ENCODE measurements around the gene NTNG1. TPM values are rescaled to one million over a fixed set of nuclear protein-coding genes. Genes with fewer than 3 reads are reported as not detected.

The NTNG1 gene
- total RNA-seq, 1 donor from 2014 or later, result 0.79 TPM

GRCh38 chr1:107363154-107363553 is 222.3 kb downstream of the NTNG1 start:
- Mint-ChIP-seq H3K36me3 (no peaks in the 10 kb centered on the region), H3K4me3 (no peak overlapping the region), H3K27ac (no peak overlapping the region), H3K27me3 (ENCODE audit: insufficient read depth, low read depth) (no peaks in the 10 kb centered on the region), H3K4me1 (peaks cover 15% of the 10 kb centered on the region), H3K9me3 (no peaks in the 10 kb centered on the region)
- Histone ChIP-seq H3K4me2 (no peak overlapping the region), H2AFZ (replicated peaks) (no peak overlapping the region), H3K4me3 (no peak overlapping the region), H3K79me2 (ENCODE audit: low read depth) (no peaks in the 10 kb centered on the region), H3K9ac (no peak overlapping the region), H3K9me3 (ENCODE audit: low read depth) (no peaks in the 10 kb centered on the region), H3K36me3 (no peaks in the 10 kb centered on the region), H4K20me1 (ENCODE audit: low read depth) (no peaks in the 10 kb centered on the region), H3K27me3 (no peaks in the 10 kb centered on the region), H3K27ac (no peak overlapping the region), H3K4me1 (peaks cover 5% of the 10 kb centered on the region), H3F3A (ENCODE audit: low read depth) (no peaks in the 10 kb centered on the region)
- TF ChIP-seq EZH2 (IDR thresholded peaks at IDR 0.05) (no peak), CTCF (IDR thresholded peaks at IDR 0.05) (no peak), EZH2phosphoT487 (IDR thresholded peaks at IDR 0.05) (no peak)
- no peak for DNase-seq (ENCODE audit: low spot score)

GRCh38 chr1:107365527-107366240 is 224.8 kb downstream of the NTNG1 start:
- no peaks in the 10 kb centered on the region for H3K4me1 ChIP-seq
- no peak overlapping the region for H3K9ac ChIP-seq
- H3K9me3 ChIP-seq (ENCODE audit: low read depth), result no peaks in the 10 kb centered on the region
- no peaks in the 10 kb centered on the region for H4K20me1 ChIP-seq (ENCODE audit: low read depth)
- H3K27me3 ChIP-seq, result no peaks in the 10 kb centered on the region
- no peak overlapping the region for H2AFZ ChIP-seq (replicated peaks)
- no peaks in the 10 kb centered on the region for H3F3A ChIP-seq (ENCODE audit: low read depth)
- Mint-ChIP-seq H3K9me3 (no peaks in the 10 kb centered on the region), H3K4me3 (no peak overlapping the region), H3K4me1 (no peaks in the 10 kb centered on the region), H3K27me3 (ENCODE audit: insufficient read depth, low read depth) (no peaks in the 10 kb centered on the region), H3K27ac (no peak overlapping the region), H3K36me3 (no peaks in the 10 kb centered on the region)
- no peaks in the 10 kb centered on the region for H3K79me2 ChIP-seq (ENCODE audit: low read depth)
- no peak overlapping the region for H3K27ac ChIP-seq
- no peak overlapping the region for H3K4me3 ChIP-seq
- H3K36me3 ChIP-seq, result no peaks in the 10 kb centered on the region
- H3K4me2 ChIP-seq, result no peak overlapping the region
- no peak for DNase-seq (ENCODE audit: low spot score)
- TF ChIP-seq EZH2 (IDR thresholded peaks at IDR 0.05) (no peak), CTCF (IDR thresholded peaks at IDR 0.05) (no peak), EZH2phosphoT487 (IDR thresholded peaks at IDR 0.05) (no peak)

GRCh38 chr1:107378426-107378825 is 237.6 kb downstream of the NTNG1 start:
- Histone ChIP-seq H3K9me3 (ENCODE audit: low read depth) (no peaks in the 10 kb centered on the region), H3K4me2 (no peak overlapping the region), H3K4me1 (peaks cover 11% of the 10 kb centered on the region), H3K4me3 (no peak overlapping the region), H3K36me3 (no peaks in the 10 kb centered on the region), H3K9ac (no peak overlapping the region), H3K27ac (no peak overlapping the region), H2AFZ (replicated peaks) (no peak overlapping the region), H3F3A (ENCODE audit: low read depth) (peaks cover 10% of the 10 kb centered on the region), H3K27me3 (no peaks in the 10 kb centered on the region), H4K20me1 (ENCODE audit: low read depth) (no peaks in the 10 kb centered on the region), H3K79me2 (ENCODE audit: low read depth) (no peaks in the 10 kb centered on the region)
- H3K27me3 Mint-ChIP-seq (ENCODE audit: insufficient read depth, low read depth), result no peaks in the 10 kb centered on the region
- H3K36me3 Mint-ChIP-seq, result peaks cover 2% of the 10 kb centered on the region
- no peak for DNase-seq (ENCODE audit: low spot score)
- peaks cover 19% of the 10 kb centered on the region for H3K4me1 Mint-ChIP-seq
- H3K27ac Mint-ChIP-seq, result no peak overlapping the region
- H3K4me3 Mint-ChIP-seq, result no peak overlapping the region
- TF ChIP-seq EZH2phosphoT487 (IDR thresholded peaks at IDR 0.05), result no peak
- no peaks in the 10 kb centered on the region for H3K9me3 Mint-ChIP-seq

GRCh38 chr1:107378866-107379265 is 238.0 kb downstream of the NTNG1 start:
- Mint-ChIP-seq H3K4me1 (peaks cover 19% of the 10 kb centered on the region), H3K27ac (no peak overlapping the region), H3K36me3 (peaks cover 2% of the 10 kb centered on the region), H3K4me3 (no peak overlapping the region), H3K27me3 (ENCODE audit: insufficient read depth, low read depth) (no peaks in the 10 kb centered on the region), H3K9me3 (no peaks in the 10 kb centered on the region)
- no peak for DNase-seq (ENCODE audit: low spot score)
- no peaks in the 10 kb centered on the region for H4K20me1 ChIP-seq (ENCODE audit: low read depth)
- no peak overlapping the region for H3K4me3 ChIP-seq
- TF ChIP-seq EZH2 (IDR thresholded peaks at IDR 0.05) (no peak), CTCF (IDR thresholded peaks at IDR 0.05) (no peak), EZH2phosphoT487 (IDR thresholded peaks at IDR 0.05) (no peak)
- H2AFZ ChIP-seq (replicated peaks), result no peak overlapping the region
- peaks cover 10% of the 10 kb centered on the region for H3F3A ChIP-seq (ENCODE audit: low read depth)
- H3K27me3 ChIP-seq, result no peaks in the 10 kb centered on the region
- H3K9ac ChIP-seq, result no peak overlapping the region
- H3K36me3 ChIP-seq, result no peaks in the 10 kb centered on the region
- H3K4me2 ChIP-seq, result no peak overlapping the region
- H3K4me1 ChIP-seq, result peaks cover 11% of the 10 kb centered on the region
- no peaks in the 10 kb centered on the region for H3K9me3 ChIP-seq (ENCODE audit: low read depth)
- no peak overlapping the region for H3K27ac ChIP-seq
- H3K79me2 ChIP-seq (ENCODE audit: low read depth), result no peaks in the 10 kb centered on the region

Measured in neural progenitor cell (in vitro differentiated cells).